T-helper 1 cell treated with Interleukin-12 subunit alpha and Interleukin-12 subunit beta and Interleukin-4 antibody, amounts not matched to agents 30 ng/mL and 1 ng/mL, for 36 hours (primary cell): ENCODE data around the gene NCAM1. TPM values are rescaled to one million over a fixed set of nuclear protein-coding genes. Genes with fewer than 3 reads are reported as not detected.

Experiments
- intact Hi-C: fragments of 100-400 bp; cut with micrococcal nuclease; formaldehyde crosslinking; loops from one replicate; pipeline ENCODE4 v1.15.1; 2024
- total RNA-seq: library from RNA; stranded (reverse); gene quantifications from 2 replicates; pipeline ENCODE4 v1.2.3, GENCODE V29; 2022

The NCAM1 gene
- total RNA-seq, 1 donor from 2014 or later, result 1.8 TPM

GRCh38 chr11:113129261-113129992 is 168.2 kb downstream of the NCAM1 start:
- intact Hi-C loops, result no loop called here

GRCh38 chr11:113131036-113131775 is 170.0 kb downstream of the NCAM1 start:
- intact Hi-C loops, result no loop called here

GRCh38 chr11:113133071-113133470 is 171.9 kb downstream of the NCAM1 start:
- intact Hi-C loops, result no loop called here

- intact Hi-C loops, result no loop called here
Observed at GRCh38 chr11:113134626-113135025, 173.4 kb downstream of the NCAM1 start.

- intact Hi-C loops, result no loop called here
Observed at GRCh38 chr11:113137713-113138529, 176.7 kb downstream of the NCAM1 start.

- intact Hi-C loops, result no loop called here
Observed at GRCh38 chr11:113138731-113139130, 177.5 kb downstream of the NCAM1 start.

- intact Hi-C loops, result no loop called here
Observed at GRCh38 chr11:113141010-113141409, 179.8 kb downstream of the NCAM1 start.

DNA sequence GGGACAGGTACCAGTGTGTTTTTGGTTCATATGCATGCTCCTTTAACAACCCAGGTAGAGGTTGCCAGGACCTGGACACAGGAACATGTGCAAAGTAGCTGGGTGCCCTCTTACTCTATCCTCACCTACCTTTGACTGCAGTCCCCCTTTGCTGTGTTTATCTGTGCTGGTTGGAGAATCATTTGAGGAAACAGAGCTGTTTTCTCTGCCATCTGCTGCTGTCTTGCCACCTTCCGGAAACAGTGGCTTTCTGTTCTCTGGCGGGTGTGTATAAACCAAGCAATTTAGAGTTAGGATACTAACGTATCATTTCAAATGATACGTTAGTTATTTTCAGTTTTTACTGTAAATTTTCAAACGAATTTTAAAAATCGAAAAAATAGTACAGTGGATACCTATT is 181.3 kb downstream of the NCAM1 start:
- intact Hi-C loops, result no loop called here

- intact Hi-C loops, result no loop called here
Observed at GRCh38 chr11:113147249-113147648, 186.0 kb downstream of the NCAM1 start.

DNA sequence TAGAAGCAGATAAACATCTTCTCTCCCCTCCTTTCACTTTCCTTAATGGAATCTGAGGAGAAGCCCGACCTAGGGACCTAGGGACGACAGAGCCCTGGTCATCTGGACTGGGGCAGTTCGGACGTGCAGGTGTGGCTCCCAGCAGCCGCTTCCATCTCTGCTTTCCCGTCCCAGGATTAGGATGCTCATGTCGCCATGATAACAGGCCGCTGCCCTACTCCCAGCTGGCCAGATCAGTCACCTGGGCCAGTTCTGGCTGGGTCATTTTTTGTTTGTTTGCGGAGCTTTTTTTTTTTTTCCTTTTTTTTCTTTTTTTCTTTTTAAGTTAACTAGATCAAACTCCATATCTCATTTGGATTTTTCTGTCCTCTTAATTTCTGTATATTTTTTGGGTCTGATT is 186.9 kb downstream of the NCAM1 start:
- intact Hi-C loops, result no loop called here

DNA sequence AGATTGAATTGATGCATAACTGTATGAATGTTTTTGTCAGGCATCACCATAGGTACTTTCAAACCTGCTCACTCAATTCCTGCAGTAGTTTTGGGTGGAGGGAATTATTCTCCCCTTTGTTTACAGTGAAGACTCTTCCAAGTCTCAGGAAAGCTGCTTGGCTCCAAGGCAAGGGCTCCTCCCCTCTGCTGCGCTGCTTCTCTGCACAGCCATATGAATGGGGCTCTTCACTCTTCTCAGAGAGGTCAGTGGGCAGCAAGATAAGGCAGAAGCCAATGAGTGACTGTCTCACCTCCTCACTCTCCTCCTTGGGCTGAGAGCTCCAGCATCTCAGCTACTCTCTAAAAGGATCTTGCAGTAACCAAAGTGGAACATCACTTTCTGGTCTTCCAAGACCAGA is 187.4 kb downstream of the NCAM1 start:
- intact Hi-C loops, result no loop called here

- intact Hi-C loops, result no loop called here
Observed at GRCh38 chr11:113151521-113151920, 190.3 kb downstream of the NCAM1 start.

GRCh38 chr11:113152500-113152899 is 191.3 kb downstream of the NCAM1 start:
- intact Hi-C loops, result no loop called here

GRCh38 chr11:113153847-113154246 is 192.6 kb downstream of the NCAM1 start:
- intact Hi-C loops, result no loop called here

DNA sequence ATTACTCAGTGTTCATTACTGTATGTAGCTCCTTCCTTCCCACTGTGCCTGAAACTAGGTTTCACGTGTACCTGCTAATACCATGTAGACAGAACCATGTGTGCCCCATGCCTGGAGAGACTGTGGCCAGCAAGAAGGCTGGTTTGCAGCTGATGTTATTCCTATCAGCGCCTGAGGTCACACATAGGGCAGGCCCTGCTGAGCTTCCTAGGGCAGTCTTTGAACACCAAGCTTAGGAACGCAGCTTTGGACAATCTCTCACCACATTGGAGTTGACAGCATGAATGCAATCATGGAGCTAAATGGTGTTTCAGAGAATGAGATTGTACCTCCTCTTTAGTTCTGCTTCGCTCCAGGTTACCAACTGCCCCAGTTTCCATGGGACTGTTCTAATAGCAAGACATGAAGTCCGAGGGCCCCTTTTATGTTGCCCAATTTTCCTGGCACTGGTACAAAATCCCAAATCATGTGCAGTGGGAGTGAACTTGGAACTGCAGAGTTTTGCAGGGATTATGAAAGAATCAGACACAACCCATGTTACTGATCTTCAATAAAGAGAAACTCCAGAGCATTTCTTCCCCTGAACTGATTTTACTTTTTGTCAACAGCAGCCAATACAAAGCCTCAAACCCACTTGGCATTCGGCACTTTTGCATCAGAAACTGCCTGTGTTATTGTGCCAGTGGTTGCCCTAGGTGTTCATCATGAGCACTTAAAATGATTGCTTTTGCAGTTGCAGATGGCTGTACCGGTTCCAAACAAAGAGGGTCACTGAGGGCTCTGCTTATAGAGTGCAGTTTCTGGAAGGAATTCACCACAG is 199.0 kb downstream of the NCAM1 start:
- intact Hi-C loops, result no loop called here

DNA sequence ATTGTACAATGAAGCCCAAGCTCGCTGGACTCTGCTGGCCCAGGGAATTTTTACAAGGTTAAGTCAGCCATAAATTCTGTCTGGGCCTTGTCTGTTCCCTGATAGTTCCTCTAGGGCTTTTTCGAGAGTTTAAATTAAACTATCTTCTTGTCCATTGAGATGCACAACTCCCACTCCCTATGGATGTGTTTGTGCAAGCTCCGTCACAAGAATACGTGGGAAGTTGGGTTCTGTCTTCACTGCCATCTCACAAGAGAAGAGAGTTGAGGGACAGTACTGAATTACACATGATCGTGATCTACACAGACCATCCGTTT is 199.5 kb downstream of the NCAM1 start:
- intact Hi-C loops, result no loop called here

GRCh38 chr11:113161711-113162591 is 200.7 kb downstream of the NCAM1 start:
- intact Hi-C loops, result no loop called here

GRCh38 chr11:113162592-113162962 is 201.4 kb downstream of the NCAM1 start:
- intact Hi-C loops, result no loop called here

GRCh38 chr11:113163291-113164030 is 202.2 kb downstream of the NCAM1 start:
- intact Hi-C loops, result no loop called here

DNA sequence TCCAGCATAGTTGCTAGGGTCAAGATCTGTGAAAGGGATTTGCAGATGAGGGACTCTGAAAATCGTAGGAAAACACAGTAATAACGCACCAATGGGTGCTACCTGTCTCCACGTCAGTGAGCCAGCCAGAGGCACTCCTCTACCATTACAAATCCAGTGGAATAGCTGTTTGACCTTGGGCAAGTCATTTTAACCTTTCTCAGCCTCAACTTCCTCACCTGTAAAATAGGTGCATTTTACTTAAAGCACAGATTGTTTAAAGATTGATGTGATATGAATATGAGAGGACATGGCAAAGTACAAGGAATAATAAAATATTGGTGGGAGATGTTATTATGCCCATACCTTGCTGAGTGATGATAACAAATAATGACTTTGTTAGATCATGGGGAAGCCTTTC is 205.1 kb downstream of the NCAM1 start:
- intact Hi-C loops, result no loop called here
